ENCODE results near the gene HOXB4.

HOXB4 gene

DNA sequence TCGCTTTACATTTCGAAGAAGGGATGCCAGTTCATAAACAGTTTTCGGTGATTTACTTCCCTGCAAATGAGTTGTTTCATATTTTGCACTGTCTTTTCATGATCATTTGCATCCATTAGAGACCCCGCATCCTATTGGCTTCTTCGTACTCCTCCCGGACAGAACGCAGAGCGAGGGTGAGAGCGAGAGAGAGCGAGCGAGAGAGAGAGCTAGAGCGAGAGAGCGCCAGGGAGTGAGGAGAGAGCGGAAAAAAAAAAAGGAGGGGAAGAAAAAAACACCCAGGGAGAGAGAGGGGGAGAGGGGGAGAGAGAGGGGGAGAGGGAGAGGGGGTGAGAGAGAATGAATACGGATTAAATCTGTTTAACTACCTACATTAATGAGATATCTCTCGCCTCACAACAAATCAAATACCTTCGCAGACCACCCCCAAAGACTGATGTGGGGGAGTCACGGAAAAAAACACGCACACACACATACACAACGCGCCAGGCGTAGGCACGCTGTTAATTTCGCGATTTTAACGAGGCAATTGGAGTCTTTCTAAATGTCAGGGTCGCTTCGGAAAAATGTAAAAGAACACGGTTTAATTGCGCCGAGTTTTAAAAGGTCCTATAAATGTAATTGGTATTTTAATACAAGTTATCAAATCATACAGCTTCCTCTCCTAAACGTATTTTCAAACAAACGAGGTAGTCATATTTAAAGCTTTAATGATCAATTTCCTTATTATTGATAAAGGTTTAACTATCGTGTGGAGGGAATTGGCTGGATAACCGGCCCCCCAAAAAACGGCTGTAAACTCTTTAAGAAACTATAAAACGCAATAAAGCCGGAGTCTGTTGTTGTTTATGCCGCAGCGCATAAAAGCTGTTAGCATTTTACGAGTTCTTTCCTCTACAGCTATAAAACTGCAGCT, 37.2 kb upstream of the HOXB4 start, which contains the start of gene HOXB8:
HOXB8 (minus strand) TSS at position 246 of the 916 bp plus-strand sequence. CDS start 588 bp downstream, outside the sequence.
- DNase-seq (ENCODE audit: low read depth) = no peak

DNA sequence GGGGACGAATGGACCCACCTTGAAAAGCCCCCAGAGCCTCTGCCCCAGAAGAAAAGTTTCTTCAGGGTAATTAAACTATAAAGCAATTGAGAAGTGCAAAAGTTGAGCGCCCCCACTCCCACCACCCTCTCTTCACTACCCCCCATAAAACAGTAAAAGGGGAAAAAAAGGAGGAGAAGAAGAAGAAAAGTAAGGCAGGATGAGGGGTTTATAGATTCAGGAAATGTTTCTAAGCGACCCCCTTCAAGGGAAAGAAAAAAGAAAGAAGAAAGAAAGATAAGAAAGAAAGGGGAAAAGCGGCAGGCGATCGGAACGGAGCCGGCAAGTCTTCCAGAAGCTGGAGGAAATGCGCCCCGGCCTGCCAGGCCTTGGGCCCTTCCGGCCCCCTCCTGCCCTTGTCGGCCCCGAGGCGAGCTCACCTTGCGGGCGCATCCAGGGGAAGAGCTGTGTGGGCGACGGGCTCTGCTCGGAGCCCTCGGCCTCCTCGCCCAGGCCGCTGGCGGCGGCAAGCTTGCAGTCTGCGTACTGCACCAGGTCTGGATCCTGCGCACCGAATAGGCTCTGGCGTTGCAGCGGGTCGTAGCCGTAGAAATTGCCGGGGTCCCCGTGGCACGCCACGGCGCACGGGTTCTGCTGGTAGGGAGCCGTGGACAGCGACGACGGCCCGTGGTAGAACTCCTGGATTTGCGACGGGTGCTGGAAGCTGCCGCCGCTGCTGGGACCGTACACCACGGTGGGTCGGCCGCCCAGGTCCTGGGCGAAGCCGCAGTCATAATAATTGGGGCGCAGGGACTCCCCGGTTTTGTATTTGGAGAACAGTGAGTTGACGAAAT, 35.9 kb upstream of the HOXB4 start:
- DNase-seq (ENCODE audit: low read depth) = no peak

DNA sequence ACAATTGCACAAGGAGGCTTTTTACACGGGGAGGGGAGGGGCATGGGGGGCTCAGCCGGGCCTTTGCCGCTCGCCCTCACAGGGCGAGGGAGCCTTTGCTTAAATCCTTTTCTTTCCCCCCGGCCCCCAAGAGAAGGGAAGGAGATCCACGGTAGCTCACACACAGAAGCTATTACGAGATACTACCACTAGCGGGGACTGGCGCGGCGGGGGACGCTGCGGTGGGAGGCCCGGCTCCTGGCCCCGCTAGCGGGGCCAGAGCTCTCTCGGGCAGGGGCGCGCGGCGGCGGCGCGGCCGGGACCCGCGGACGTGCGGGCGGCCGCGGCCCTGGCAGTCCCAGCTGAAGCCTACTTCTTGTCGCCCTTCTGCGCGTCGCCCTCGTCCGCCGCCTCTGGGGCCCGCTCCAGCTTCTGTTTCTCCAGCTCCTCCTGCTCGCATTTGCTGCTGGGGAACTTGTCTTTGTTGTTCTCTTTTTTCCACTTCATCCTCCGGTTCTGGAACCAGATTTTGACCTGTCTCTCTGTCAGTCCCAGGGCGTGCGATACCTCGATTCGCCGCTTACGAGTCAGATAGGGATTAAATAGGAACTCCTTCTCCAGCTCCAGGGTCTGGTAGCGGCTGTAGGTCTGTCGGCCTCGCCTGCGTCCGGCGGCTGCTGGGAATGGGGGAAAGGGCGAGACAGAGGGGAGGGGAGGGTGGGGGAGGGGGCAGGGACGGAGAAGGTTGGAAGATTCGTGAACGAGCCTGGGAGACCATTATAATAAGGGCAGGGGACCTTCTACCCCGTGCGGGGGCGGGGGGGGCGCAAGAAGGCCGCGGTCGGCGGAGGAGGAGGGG, 34.9 kb upstream of the HOXB4 start:
- DNase-seq (ENCODE audit: low read depth) = no peak

DNA sequence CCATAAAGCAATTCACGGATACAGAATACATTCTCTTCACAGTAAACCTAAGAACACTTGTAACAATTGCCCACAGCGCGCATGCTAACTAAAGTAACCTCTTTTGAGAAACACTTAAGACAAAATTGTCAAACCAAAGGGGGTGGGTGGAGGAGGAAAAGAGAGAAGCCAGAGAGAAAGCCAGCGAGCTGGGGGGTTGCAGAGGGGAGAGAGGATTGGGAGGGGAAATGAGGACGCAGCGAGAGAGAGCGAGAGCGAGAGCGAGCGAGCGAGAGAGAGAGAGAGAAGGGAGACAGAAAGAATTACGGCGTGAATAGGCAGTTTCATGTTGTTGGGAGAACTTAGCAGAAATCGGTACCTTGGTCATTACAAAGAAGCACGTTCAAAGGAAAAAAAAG, 34.3 kb upstream of the HOXB4 start:
- no peak for DNase-seq (ENCODE audit: low read depth)

DNA sequence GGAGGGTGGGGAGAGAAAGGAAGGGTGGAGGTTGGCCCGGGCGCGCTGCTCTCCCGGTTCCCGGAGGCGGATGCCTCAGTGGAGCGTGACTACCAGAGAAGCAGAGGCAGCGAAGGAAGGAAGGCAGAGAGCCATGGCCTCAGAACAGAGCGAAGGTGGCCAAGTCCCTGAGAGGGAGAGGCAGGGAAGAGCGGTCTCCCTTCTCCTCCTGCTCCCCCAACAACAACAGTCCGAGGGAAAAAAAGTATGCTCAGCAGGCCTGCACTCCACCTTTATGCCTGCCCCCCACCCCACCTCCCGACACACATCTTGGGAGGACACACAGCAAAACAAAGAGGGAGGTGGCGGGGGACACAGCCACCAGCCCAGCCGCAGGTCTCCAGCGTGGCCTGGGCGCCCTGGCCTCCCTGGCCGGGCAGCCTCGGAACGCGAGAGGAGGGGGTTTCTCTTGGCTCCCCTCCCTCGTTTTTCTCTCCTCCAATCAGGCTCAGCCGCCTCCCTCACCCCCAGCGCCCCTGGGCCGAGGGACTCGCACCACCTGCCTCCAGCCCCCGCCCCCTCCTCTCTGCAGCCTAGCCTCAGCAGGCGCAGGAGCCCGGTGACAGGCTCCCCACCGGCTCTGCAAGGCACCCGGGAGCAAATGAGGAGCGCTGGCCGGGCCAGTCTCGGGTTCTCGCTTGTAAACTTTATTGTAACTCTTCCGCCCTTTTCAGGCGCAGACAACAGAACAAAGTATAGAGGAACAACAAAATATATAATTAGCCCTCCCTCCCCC, 33.7 kb upstream of the HOXB4 start:
- no peak for DNase-seq (ENCODE audit: low read depth)

DNA sequence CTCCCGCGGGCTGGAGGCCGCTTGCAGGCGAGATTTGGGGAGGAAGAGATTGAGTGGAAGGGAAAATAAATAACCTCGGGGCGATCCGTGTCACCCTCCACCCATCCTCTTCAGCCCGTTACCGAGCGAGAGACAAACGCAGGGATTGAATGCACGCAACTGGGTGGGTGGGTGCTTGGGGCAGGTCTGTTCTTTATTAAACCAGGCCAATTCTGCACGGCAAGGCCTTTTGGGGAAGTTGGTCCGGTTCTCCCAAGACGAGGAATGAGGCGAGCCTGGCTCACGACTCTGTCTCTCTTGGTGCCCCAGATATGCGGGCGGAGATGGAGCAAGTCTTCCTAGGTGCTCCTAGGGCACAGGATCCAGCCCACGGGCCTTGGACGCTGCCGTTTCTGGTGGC, 33.1 kb upstream of the HOXB4 start:
- no peak for DNase-seq (ENCODE audit: low read depth)

DNA sequence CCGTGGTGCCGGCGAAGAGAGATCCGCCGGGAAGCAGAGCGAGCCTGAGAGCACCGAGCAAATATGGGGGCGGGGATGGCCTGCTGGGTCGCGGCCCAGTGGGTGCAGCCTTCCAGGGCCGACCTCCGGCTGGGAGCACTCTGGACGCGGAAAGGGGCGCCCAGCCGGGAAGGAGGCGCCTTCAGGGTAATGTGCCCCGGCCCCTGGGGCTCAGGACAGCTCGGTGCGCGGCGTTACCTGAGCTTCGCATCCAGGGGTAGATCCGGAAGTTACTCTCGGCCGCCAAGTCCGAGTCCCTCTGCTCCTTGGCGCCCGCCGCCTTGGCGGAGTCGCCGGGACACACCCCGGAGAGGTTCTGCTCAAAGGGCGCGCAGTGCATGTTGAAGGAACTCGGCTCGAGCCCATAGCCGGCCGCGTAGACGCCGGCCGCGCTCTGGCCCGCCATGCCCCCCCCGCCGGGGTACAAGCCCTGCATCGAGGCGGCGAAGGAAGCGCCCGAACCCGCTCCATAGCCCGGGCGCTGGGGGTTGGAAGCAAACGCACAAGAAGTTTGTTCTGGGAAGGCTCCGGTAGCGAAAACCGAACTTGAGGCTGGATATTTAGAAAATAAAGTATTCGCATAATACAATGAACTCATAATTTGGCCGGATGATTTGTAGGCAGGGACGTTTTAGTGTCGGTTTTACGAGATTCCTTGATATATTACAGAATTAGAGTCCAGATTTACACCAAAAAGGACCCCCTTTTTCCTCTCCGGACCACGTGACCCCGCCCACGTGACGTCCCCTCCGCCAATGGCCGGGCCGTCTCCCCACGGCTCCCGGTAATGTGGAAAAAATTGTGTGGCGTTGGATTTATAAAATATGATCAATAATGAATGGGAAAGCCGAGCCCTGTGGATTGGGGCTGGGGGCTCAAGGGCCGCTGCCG, 32.4 kb upstream of the HOXB4 start, which contains the start of gene HOXB7:
HOXB7 (minus strand) TSS at position 736 of the 930 bp plus-strand sequence; CDS start at position 637, 99 bp downstream.
- DNase-seq (ENCODE audit: low read depth) = no peak

DNA sequence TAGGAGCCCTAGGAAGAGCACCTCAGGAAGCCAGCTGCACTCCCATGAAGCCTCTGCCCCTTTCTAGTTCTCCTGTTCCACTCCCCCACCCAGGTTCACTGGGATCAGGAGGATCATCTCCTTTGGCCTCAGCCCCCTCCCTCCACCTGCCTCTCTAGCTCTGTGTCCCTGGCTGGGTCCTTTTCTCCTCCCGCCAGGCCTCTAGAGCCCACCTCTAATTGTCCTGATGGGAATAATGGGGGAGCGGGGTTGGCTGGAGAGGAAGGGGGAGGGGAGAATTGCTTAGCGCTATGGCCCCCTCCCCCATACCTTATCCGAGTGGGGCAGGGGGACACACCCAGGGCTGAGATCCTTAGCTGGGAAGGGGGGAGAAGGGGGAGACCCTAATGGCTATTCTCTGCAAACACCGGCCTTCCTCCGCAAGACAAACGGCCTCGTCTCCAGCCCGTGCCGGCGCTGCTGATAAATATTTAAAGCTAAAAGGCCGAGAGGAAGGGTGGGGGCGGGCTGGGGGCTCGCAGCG, 31.7 kb upstream of the HOXB4 start:
- DNase-seq (ENCODE audit: low read depth) = no peak

DNA sequence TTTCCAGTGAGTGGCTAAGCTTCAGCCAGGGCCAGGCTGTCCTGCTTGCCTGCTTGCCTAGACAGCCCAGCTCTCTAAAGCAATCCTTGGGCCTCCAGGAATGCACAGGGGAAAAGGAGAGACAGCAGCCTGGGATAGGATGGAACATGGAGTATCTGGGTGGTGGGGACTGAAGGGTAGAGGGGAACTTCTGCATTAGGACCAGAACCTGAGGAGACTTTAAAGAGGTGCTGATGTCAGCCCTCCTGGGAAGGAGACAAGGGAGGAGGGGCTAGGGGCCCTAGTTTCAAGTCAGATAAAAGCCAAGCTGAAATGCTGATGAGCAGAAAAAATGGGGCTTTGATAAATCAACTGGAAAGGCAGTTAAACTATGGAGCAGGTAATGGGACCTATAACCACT, 30.9 kb upstream of the HOXB4 start:
- no peak for DNase-seq (ENCODE audit: low read depth)

DNA sequence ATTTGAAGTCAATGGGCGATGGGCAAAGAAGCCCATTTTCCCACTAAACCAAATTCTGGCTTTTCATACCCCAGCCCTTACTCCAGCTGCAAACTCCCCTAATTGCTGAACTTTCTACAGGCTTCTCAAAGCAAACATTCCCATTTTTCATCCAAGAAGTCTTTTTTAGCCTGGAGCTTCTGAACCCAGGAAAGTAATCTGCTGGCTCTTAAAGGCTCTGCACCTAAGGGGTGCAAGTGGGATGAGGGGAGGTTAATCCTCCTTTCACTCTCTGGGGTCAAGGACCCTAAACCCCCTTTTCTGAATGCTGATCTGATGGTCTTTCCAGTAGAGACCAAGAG, 30.3 kb upstream of the HOXB4 start:
- no peak for DNase-seq (ENCODE audit: low read depth)

DNA sequence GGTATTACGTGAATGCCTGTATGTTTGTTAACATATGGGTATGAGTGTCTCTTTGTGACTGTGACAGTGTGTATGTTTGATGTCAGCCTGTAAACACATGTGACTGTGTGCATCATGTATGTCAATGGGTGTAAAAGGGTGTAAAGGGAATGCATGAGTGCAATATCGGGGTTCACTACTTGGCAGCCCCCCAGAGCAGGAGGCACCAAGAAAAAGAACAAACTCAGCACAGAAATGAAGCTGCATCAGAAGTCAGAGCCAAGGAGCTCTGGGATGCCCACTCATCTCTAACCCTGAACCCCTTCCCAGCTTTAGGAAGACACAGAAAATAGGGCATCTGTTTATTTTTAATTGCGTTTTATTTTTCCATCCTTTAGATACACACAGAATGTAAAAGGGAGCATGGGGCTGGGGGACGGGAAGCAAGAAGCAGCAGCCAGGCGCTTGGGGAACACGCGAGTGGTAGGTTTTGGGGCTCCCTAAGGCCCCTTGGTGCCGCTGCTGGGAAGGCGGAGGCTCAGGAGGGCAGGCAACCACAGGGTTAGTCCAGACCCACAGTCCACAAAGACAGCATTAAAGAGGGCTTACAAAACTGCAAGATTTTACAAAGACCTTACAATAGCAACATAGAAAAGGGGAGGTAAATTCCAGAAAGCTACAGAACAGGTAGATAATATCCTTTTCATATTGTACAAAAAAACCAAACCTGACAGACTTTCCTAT, 28.9 kb upstream of the HOXB4 start:
- DNase-seq (ENCODE audit: low read depth) = no peak

DNA sequence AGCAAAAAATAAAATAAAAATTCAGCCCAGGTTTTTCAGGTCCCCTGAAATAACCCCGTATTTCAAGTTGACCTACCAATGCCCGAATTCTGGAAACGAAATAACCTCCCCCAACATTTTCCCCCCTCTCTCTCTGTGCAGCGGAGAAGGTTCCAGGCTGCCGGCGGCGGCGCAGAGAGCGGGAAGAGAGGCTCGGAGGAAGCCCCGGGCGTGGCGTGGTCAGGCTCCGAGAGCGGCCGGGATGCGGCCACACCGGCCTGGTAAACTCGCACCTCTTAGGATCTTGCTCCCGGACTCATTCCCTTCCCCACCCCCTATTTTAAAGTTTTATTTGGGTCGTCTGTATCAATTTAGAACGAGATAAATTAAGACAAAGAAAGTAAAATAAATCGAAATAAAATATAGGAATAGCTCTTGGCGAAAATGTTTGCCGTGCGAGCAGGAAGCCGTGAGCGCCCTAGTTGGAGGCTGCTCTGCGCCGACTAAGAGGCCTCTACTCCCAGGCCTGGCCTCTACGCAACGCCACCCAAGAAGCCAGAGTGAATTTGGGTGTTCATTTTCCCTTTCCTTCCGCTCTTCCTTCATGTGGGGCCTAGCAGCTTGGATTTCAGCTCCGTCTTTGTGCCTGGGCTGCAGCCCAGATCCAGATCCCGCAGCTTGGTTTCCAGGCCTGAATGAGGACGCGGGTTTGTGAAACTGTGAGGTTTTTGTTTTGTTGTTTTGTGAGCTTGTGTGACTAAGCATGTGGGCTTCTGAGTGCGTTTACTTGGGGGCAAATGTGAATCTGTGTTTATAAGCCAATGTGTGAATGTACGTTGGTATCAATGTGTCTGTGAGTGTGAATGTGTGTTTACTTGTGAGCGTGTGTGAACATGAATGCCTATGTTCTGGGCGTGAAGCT, 28.1 kb upstream of the HOXB4 start:
- DNase-seq (ENCODE audit: low read depth) = no peak

DNA sequence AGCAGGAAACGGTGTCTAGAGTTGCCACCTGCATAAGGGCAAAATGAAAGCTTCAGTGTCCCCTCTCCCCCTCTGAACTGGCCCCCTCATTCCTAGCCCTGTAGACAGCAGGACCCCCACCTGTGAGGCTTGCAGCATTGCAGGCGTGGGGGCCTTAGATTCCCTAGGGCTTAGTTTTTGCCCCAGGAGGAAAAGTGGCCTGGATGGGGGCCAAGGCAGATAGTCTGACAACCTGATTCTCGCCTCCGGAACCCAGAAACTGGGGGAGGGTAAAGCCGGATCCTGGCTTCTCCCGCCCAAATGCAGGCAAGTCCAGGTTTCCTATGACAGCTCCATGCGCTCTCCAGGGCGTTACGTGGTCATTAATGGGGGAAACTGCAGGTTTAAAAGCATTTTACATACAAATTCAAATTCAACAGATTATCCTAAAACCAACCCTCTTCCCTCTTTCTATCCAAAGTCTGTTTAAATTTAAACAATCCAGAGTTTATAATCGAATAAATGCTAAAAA, 27.3 kb upstream of the HOXB4 start:
- DNase-seq (ENCODE audit: low read depth) = no peak

DNA sequence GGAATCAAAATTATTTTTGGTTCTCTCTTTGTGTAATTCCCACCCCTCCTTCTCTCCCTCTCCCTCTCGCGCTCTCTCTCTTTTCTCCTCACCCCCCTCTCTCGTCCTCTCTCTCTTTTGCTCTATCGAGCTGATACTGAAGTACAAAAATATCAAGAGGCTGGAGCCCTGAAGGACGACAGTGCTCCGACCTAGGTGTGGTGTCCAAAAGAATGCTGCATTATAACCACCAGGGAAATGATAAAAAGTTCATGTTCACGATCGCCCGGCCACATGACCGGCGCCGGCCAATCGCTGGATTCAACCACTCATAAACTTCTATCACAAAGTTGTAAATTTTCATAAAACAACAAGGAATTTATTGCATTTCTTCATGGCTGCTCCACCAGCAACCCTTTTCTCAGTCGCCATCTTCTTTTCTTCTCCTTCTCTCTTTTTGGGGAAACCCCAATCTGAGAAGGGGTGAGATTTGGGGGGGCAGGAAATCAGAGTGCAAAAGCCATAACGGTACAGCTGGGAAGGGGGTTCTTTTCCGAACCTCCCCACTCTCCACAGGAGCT, 26.7 kb upstream of the HOXB4 start, which contains the start of gene HOXB6:
HOXB6 (minus strand) TSS at position 217 of the 560 bp plus-strand sequence. CDS start 6,836 bp downstream, outside the sequence.
- no peak for DNase-seq (ENCODE audit: low read depth)

DNA sequence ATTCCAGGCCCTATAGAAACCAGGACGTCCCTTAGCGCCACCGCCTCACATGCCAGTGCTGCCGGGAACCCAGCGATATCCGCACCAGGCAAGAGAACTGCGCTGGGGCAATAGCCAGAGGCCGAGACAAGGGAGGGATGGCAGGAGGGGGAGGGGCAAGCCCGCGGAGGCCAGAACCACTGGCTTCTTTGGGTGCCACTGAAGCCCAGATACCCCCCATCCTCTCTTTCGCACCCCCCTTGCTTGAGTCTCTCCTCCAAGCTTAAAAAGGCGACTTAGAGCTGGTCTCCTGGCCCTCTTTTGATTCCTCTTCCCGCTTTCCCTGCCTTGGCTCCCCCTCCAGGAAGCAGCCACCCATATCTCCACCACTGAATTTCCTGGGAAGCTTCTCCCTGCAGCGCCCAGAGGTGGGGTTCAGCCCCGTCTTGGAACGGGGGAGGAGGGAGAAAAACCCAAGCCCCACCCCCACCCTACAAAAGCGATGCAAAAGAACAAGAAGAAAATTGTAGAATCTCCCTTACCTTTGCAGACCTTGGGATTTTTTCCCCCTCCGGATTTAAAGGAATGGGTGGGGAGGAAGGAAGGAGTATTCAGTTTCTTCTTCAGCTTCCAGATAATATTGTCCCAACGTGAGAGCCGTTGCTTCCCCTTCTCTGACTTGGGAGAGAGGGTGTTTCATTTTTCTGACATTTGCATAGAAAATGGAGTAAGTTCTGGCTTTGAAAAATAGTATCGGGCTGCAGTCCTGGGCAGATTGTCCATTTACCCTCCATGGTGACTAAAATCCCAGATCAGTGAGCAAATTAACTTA, 26.0 kb upstream of the HOXB4 start:
- DNase-seq (ENCODE audit: low read depth) = no peak

All from activated T-helper 1 cell treated with Interleukin-2 at 50 U/mL for 16 hours (primary cell).